RPMI8226 (cell line): ENCODE data around the gene AMOTL2.

Experiments
- DNase-seq: peaks from one replicate; pipeline ENCODE4 v3.0.0-alpha.2; 2015

Gene AMOTL2

GRCh38 chr3:134365766-134366065 is 8.5 kb downstream of the AMOTL2 start:
- DNase-seq: no peak

DNA sequence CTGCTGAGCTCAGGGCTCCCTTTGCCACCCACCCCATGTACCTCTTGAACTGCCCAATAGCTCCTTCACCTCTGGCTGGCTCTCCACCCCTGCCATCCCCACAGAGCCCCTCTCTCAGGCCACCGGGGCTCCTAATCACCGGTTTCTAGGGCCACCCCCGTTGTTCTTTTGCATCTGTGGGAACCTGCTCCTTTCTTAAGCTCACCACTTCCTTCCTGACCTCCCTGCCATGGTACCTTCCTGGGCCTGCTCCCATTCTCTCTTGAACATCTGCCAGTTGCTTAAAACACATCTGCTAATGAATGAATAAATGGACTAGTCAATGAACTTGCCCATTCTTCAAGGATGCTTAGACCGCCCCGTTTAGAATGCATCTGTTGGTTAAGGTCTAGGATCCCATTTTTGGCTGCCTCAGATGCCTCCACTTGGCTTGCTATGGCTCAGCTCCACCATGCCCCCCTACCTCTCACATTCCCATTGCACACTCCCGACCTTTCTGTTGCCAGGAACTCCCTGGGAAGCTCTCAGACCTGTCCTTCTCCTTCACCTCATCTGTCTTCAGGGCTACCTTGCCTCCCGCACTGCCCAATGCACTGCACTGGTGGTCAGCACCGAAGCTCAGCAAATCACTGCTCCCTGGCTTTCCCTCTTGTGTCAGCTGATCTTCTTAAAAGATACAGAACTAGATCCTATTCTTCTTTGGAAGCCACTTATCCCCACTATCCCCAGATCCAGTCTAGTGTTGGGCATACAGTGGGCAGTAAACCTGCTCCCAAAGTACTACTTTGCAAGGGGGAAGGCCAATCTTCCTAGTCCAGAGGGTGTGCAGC is 9.1 kb downstream of the AMOTL2 start:
- DNase-seq: peak; percentile 51

DNA sequence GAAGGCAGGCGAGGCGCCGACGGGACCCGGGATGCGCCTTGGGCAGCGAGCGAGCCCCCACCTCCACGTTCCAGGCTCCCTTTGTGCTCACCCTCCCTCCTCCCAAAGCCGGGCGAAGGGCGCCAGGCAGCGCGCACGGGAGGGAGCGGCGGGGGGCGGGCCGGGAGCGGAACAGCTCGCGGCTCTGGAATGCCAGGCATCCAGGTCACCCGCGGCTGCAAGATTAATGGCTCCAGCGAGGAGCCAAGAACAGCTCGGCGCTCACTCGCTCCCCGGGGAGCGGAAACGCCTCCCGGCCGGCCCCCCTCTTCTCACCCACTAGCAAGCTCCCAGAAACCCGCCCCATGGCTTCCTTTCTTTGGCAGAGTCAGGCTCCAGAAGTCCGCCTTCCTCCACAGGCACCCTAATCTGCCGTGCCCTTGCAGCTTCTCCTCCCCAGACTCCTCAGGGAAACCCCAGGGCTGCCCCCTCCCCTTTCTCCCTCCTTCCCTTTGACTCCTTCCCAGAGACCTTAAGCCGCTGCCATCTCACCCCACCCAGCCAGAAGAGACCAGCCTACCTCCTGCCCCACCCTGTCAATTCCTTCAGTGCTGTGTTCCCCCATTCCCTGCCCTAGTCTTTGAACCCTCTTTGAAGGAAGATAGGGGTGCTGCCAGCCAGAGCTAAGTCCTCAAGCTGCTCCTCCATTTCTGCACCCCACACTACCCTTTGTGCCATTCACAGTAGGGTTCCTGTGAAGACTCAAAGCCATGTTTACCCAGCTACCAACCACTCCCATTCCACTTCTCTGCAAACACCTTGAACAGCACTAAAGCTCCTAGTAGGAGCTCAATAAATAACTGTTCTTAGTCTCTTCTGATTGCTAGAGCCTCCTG is 9.9 kb downstream of the AMOTL2 start:
- no peak for DNase-seq

DNA sequence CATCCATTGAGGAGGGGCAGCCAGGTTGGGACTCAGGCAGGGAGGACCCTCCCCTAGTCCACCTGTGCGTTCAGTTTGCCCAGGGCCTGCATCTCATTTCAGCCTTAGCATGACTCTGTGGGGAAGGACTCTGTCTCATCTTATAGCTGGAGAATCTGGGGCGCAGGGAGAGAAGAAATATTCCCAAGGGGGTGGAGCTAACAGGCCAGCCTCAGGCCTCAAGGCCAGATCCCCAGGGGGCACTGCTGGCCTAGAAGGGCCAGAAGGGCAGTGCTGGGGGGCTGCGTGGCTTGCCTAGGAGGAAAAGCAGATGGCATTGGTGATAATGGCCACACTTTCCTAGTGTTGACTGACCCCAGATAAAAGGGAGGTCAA is 10.9 kb downstream of the AMOTL2 start:
- DNase-seq: no peak

- no peak for DNase-seq
Measured at GRCh38 chr3:134362670-134363380, 11.4 kb downstream of the AMOTL2 start.

- DNase-seq: no peak
Measured at GRCh38 chr3:134362221-134362620, 12.0 kb downstream of the AMOTL2 start.

DNA sequence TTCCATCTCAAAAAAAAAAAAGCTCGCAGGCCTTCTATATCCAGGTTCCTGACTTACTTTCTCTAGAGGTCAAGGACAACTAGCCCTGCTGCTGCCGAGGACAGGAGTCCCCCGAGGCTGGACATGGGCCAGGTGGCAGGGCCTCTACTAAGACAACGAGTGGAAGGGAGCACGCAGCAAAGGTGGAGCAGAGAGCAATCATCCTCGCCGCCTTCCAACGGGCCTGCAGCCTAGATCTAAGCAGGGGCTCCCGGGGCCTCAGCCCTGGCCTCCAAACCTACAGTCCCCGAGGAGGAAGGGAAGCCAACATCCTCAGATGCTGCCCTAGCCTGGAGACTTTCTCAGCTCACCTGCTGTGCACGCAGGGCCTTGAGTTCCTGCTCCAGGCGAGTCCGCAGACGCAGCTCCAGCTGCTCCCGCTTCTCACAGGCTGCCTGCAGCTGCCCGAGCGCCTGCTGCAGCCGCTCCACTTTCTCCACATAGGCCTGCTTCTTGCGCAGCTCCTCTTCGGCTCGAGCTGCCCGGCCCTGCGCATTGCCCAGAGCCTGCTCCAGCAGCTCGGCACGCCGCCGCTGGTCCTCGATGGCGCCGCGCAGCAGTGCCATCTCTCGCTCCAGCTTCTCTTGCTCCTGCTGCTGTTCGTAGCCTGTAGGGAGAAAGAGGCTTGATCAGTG is 12.9 kb downstream of the AMOTL2 start:
- no peak for DNase-seq

- DNase-seq: no peak
Measured at GRCh38 chr3:134360046-134360445, 14.2 kb downstream of the AMOTL2 start.

DNA sequence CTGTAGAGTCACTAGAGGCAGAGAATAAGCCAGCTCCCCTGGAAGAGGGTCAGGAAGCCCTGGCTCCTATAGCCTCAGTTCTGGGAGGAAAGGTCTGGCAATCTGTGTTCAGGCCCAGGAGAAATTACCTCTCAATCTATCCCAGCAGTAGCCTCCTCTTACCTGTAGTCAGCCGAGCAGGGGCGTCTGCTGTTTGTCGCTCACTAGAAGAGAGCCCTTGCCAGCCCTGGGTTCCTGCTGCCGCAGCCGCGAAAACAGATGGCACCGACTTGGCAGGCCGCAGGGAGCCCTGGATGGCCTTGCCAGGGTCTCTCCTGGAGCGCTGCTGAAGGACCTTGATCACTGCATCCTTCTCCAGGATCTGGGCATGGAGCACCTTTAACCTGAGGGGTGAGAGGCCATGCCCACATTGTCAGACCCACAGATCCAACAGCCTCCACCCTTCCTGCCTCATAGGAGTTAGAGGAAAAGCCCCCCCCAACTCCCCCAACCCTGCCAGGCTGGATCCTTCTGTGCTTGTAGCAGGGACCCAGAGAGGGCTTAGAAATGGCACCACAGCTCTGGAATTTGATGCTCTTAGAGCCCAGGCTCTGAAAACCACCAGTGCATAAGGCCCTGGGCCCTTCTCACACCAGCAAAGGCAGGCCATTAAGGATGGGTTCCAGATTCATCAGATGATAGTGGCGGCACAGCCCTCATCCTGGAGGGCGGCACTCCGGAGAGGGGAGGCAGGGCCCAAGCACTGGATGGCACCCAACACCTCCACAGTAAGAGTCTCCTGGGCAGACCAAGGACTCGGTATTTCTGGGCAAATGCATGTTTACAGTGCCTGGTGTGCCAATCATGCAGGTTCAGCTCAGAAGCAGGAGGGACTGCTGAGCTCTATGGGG is 14.9 kb downstream of the AMOTL2 start:
- no peak for DNase-seq

GRCh38 chr3:134357914-134358811 is 16.1 kb downstream of the AMOTL2 start:
- DNase-seq: peak; percentile 32

DNA sequence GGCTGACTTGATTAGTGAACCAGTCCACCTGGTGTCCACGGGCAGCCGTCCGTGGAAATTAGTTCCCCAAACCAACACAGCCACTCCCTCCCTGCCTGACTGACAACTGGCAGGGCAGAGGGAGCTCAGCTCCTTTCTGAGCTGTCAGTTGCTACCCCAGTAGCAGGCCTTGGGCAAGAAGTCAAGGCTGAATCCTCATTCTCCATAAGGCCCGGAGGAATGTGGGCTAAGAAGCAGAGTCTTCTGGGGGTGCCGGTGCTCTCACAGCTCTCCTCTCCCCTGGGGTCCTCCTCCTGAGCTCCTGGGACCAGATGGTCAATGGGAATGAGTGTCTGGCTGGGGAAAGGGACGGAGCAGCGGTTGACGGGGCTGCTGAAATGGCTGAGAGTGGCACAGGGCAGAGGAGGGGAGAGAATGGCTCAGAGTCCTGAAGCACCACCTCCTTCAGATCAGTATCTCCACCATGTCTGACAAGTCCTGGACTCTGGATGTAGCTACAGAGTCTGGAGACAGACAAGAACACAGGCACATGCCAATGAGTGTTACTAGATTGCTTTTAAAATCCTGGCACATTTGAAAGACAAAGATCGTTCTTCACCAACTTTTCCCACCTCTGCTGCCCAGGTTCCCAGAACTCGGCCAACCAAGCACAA is 16.9 kb downstream of the AMOTL2 start:
- no peak for DNase-seq

- no peak for DNase-seq
Measured at GRCh38 chr3:134356411-134357040, 17.7 kb downstream of the AMOTL2 start.

GRCh38 chr3:134355416-134355815 is 18.8 kb downstream of the AMOTL2 start:
- no peak for DNase-seq

DNA sequence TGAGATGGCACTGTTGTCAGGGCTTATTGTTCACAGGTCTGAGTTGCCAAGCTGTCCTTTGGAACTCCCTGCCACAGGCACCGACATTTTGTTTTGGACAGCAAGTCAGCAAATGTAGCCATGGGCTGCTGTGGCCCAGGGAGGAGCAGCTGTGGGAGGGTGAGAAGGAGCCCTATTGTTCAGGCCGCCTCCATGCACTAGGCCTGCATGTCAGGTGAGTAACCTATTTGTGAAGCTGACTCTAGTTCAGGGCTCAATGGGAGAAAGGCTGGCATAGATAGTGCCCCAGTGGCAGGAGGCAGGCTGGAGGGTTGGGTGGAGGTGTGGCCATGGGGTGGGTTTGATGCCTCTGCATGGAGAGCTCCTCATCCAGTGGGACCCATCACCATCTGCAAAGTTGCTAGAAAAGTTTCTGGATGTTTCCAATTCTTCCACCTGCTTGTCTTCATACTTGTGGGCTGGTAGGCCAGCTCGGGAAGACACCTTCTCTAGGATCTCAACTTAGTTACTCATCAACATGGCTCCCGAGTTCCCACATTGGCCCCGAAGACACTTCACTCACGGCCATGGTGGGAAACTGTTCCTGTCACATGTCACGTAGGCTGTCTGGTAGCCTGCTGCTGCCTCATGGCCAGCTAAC is 19.5 kb downstream of the AMOTL2 start:
- no peak for DNase-seq

DNA sequence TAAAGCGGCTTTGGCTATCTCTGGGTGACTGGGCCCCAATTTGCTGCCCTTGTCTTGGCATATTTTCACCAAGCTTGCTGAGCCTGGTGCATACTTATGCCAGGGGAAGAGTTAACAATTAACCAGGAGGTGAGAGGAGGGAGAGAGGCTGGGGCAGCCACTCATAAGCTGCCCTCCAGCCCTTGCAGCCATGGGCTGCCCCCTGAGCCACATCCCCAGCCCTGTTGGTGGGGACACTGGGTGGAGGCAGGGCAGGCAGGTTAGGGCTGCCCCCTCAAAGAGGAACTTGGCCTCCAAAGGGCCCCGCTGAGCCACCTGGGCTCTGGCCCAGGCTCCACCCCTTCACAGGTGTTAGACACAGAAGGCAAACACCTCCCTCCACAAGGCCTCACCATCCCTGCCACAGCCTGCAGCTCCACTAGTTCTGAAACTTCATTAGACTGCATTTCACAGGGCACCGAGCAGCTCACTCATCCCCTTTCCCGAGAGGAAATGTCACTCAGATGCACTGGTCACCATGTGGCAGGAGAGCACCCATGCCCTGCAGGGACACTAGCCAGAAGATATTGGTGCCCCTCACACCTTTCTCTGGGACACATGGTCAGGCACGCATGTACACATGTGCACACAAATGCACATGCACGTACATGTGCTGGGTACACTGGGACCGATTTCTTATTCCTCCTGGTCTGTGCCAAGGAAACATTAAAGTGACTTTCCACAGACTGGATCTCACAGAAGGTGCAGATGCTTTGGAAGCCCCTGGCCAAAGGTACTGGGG is 20.2 kb downstream of the AMOTL2 start:
- DNase-seq: peak; percentile 45

DNA sequence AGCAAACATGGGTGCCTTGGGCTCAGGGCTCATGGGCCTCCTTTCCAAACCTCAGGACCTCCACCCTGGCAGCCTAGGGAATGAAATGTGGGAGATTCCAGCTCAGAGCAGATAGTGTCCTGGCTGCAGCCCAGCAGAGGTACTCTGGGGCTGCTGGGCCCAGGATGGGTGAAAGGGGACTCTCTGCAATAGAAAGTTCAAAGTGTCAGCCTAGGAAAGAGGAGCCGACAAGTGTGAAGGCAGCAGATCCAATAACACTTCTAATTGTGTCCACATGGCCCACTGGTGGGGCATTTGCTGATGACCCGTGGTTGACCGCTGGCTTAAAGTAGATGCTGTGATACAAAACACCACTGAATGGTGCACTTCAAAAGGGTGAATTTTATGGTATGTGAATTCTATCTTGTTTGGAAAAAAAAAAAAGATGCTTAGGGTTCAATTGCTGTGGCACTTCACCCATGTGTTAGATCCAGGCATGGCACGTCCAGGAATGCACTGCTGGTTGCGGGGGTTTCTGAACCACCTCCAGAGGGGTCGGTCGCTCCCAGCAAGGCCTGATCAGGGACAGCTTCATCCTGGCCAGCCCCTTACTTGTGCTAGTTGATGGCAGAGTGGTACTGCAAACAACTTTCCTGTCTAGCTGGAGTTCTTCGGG is 20.9 kb downstream of the AMOTL2 start:
- no peak for DNase-seq

DNA sequence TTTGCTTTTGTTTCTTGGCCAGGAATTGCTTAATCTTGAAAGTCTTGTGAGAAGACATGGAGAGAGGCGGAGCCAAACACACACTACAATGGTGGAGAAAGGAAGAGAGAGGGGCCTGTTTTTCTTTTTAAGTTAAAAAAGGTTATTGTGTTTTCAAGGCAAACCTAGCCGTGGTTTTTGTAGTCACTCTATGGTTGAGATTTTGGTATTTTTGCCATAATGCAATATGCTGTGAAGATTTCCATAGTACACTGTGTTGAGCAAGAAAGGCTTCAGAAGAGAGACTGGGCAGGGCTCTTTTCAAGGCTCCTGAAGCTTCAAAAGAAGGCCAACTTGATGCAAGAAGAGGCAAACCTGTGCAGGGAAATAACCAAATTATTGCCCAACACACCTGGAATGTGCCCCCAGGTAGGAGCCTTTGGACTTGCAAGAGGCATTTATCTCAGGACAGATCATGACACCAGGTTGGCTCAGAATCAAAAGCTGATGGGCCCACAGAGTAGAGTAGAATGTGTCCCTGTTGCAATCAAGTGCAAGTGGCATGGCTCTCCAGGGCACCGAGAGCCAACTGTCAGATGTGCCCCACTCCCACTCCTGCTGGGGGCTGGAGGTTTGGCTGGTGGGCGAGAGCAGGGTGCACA is 22.1 kb downstream of the AMOTL2 start:
- DNase-seq: no peak
